Measurements from ENCODE around the gene CAVIN1. TPM values are rescaled to one million over a fixed set of nuclear protein-coding genes. Genes with fewer than 3 reads are reported as not detected.

The CAVIN1 gene
- total and polyA plus RNA-seq, 2 experiments from 2014 or later, result 18.1 to 35.7 TPM

GRCh38 chr17:42463976-42464400 lies 40.9 kb upstream of the CAVIN1 start:
- peaks cover 26% of the 10 kb centered on the region for H3K36me3 ChIP-seq (ENCODE audit: insufficient read depth)
- peaks cover 36% of the 10 kb centered on the region; the same call in 2 of the 3 replicates for H3K36me3 Mint-ChIP-seq (ENCODE audit: low read depth)
- H3K4me1 ChIP-seq (ENCODE audit: insufficient read depth), result peaks cover 14% of the 10 kb centered on the region
- peaks cover 18% of the 10 kb centered on the region for H3K4me1 Mint-ChIP-seq
- no peaks in the 10 kb centered on the region for H3K27me3 Mint-ChIP-seq (ENCODE audit: insufficient read depth, low read depth, poor library complexity)
- no peaks in the 10 kb centered on the region for H3K9me2 ChIP-seq (ENCODE audit: insufficient read depth)
- H3K9me3 Mint-ChIP-seq, result no peaks in the 10 kb centered on the region
- H3K27ac ChIP-seq (ENCODE audit: low read depth), result no peak overlapping the region
- H3F3A ChIP-seq (replicated peaks; ENCODE audit: low read depth), result peaks cover 8% of the 10 kb centered on the region; the same call in 1 of the 2 replicates
- H3K4me3 ChIP-seq, result no peak overlapping the region
- DNase-seq (ENCODE audit: low spot score), result no peak
- H2AFZ ChIP-seq, result no peak overlapping the region
- H3K27me3 ChIP-seq (ENCODE audit: insufficient read depth), result no peaks in the 10 kb centered on the region
- H4K20me1 ChIP-seq (replicated peaks; ENCODE audit: insufficient read depth), result peaks cover 23% of the 10 kb centered on the region
- no peak overlapping the region for H3K27ac Mint-ChIP-seq
- TF ChIP-seq CREB1 (CRISPR knock-in tag; IDR thresholded peaks at IDR 0.05; ENCODE audit: low read depth) (no peak), ZNF462 (CRISPR knock-in tag; IDR thresholded peaks at IDR 0.05) (no peak), ZNF114 (CRISPR knock-in tag; IDR thresholded peaks at IDR 0.05) (no peak), EZH2 (IDR thresholded peaks at IDR 0.05; ENCODE audit: low read depth, unreplicated experiment) (no peak), ETS1 (IDR thresholded peaks at IDR 0.05) (no peak), CTCF (conservative IDR thresholded peaks at IDR 0.05; ENCODE audit: low read depth in 2 of 2) (no peak), NANOG (IDR thresholded peaks at IDR 0.05; ENCODE audit: borderline replicate concordance) (no peak), STAT1 (IDR thresholded peaks at IDR 0.05; ENCODE audit: unreplicated experiment) (no peak), REST (IDR thresholded peaks at IDR 0.05; ENCODE audit: unreplicated experiment) (no peak), POLR2AphosphoS5 (IDR thresholded peaks at IDR 0.05; ENCODE audit: low read depth) (no peak), ZNF331 (CRISPR knock-in tag; IDR thresholded peaks at IDR 0.05; ENCODE audit: low read depth) (no peak), JUNB (IDR thresholded peaks at IDR 0.05; ENCODE audit: unreplicated experiment) (no peak), EZH2phosphoT487 (IDR thresholded peaks at IDR 0.05; ENCODE audit: unreplicated experiment) (no peak)
- no peak overlapping the region for H3K4me3 Mint-ChIP-seq
- H3K79me2 ChIP-seq (replicated peaks; ENCODE audit: insufficient read depth), result peaks cover 27% of the 10 kb centered on the region
- H3K4me2 ChIP-seq, result no peak overlapping the region
- no peak for ATAC-seq

All from GM23338 (cell line).